K562 (cell line): Measurements from ENCODE around the gene EML5.

Source experiments
- ARID1B ChIP-seq: fragments of 450-650 bp; IDR thresholded peaks from 2 replicates; pipeline ENCODE4 v1.6.1; 2016; ENCODE audit warnings: antibody characterized with exemption, mild to moderate bottlenecking, inconsistent platforms
- BRD4 ChIP-seq: fragments of 200-600 bp; sonication (generic); IDR thresholded peaks from 2 replicates; pipeline ENCODE4 v1.6.1; 2017; ENCODE audit warnings: inconsistent platforms
- CHD4 ChIP-seq: fragments of 200-600 bp; sonication (generic); IDR thresholded peaks from 3 replicates; pipeline ENCODE4 v1.6.1; 2012; ENCODE audit warnings: low read depth, mild to moderate bottlenecking, mixed read lengths, low read length, inconsistent platforms; ENCODE audit not compliant: insufficient read depth, insufficient replicate concordance, poor library complexity, severe bottlenecking
- NCOA1 ChIP-seq: fragments of 450-650 bp; IDR thresholded peaks from 2 replicates; pipeline ENCODE4 v1.6.1; 2016; ENCODE audit warnings: low read depth
- POLR2G ChIP-seq: fragments of 200-400 bp; formaldehyde crosslinking; IDR thresholded peaks from 2 replicates; pipeline ENCODE4 v1.6.1; 2017; ENCODE audit warnings: low read depth, mild to moderate bottlenecking, antibody characterized with exemption, low read length, moderate library complexity
- TF ChIP-seq, protein P1 (sequence below): sonication (generic); formaldehyde crosslinking; IDR thresholded peaks from 2 replicates; pipeline ENCODE4 v1.8.0; 2023; ENCODE audit warnings: mild to moderate bottlenecking, missing genetic modification reagents
- TF ChIP-seq, protein P2 (sequence below): fragments of 450-650 bp; IDR thresholded peaks from 2 replicates; pipeline ENCODE4 v1.6.1; 2017; ENCODE audit warnings: mild to moderate bottlenecking, moderate library complexity
- TF ChIP-seq, protein P3 (sequence below), 3 experiments: IDR thresholded peaks in 2 of 3; conservative IDR thresholded peaks in 1 of 3; 2 replicates each; pipeline ENCODE4 v1.5.1; 2011 to 2012; ENCODE audit warnings: low read length in 3 of 3, mild to moderate bottlenecking in 3 of 3, control low read depth in 2 of 3, improper control_type of control experiment in 1 of 3, inconsistent platforms in 1 of 3, low read depth in 1 of 3, mixed read lengths in 1 of 3, moderate library complexity in 1 of 3; ENCODE audit not compliant: insufficient read depth in 2 of 3
- TF ChIP-seq, protein P4 (sequence below): fragments of 450-650 bp; IDR thresholded peaks from 2 replicates; pipeline ENCODE4 v1.6.1; 2018; ENCODE audit warnings: mild to moderate bottlenecking, low read depth; ENCODE audit not compliant: partially characterized antibody

DNA sequence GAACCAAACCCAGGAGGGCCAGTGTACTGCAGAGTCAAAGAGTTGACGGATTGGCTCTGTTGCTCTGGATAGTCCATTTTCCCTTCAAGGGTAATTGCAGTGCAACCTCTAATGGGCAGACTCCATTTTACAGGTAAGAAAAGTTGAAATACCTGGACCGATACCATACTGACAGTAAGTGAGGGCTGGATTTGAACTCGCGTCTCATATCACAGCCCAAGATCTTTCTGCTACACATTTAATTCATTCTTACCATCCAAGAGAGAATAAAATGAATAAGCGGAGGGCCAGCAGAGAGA lies 230.3 kb downstream of the EML5 start:
- TF ChIP-seq, protein P1, sequence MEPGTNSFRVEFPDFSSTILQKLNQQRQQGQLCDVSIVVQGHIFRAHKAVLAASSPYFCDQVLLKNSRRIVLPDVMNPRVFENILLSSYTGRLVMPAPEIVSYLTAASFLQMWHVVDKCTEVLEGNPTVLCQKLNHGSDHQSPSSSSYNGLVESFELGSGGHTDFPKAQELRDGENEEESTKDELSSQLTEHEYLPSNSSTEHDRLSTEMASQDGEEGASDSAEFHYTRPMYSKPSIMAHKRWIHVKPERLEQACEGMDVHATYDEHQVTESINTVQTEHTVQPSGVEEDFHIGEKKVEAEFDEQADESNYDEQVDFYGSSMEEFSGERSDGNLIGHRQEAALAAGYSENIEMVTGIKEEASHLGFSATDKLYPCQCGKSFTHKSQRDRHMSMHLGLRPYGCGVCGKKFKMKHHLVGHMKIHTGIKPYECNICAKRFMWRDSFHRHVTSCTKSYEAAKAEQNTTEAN (CRISPR knock-in tag): no peak
- TF ChIP-seq ARID1B: no peak
- TF ChIP-seq, protein P2, sequence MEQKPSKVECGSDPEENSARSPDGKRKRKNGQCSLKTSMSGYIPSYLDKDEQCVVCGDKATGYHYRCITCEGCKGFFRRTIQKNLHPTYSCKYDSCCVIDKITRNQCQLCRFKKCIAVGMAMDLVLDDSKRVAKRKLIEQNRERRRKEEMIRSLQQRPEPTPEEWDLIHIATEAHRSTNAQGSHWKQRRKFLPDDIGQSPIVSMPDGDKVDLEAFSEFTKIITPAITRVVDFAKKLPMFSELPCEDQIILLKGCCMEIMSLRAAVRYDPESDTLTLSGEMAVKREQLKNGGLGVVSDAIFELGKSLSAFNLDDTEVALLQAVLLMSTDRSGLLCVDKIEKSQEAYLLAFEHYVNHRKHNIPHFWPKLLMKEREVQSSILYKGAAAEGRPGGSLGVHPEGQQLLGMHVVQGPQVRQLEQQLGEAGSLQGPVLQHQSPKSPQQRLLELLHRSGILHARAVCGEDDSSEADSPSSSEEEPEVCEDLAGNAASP: no peak
- TF ChIP-seq CHD4: no peak
- TF ChIP-seq, protein P3, sequence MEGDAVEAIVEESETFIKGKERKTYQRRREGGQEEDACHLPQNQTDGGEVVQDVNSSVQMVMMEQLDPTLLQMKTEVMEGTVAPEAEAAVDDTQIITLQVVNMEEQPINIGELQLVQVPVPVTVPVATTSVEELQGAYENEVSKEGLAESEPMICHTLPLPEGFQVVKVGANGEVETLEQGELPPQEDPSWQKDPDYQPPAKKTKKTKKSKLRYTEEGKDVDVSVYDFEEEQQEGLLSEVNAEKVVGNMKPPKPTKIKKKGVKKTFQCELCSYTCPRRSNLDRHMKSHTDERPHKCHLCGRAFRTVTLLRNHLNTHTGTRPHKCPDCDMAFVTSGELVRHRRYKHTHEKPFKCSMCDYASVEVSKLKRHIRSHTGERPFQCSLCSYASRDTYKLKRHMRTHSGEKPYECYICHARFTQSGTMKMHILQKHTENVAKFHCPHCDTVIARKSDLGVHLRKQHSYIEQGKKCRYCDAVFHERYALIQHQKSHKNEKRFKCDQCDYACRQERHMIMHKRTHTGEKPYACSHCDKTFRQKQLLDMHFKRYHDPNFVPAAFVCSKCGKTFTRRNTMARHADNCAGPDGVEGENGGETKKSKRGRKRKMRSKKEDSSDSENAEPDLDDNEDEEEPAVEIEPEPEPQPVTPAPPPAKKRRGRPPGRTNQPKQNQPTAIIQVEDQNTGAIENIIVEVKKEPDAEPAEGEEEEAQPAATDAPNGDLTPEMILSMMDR (IDR thresholded peaks at IDR 0.05 in 2 of 3, conservative IDR thresholded peaks at IDR 0.05 in 1 of 3; ENCODE audit: insufficient read depth in 2 of 3, low read depth in 1 of 3, low read length in 3 of 3): no peak
- TF ChIP-seq, protein P4, sequence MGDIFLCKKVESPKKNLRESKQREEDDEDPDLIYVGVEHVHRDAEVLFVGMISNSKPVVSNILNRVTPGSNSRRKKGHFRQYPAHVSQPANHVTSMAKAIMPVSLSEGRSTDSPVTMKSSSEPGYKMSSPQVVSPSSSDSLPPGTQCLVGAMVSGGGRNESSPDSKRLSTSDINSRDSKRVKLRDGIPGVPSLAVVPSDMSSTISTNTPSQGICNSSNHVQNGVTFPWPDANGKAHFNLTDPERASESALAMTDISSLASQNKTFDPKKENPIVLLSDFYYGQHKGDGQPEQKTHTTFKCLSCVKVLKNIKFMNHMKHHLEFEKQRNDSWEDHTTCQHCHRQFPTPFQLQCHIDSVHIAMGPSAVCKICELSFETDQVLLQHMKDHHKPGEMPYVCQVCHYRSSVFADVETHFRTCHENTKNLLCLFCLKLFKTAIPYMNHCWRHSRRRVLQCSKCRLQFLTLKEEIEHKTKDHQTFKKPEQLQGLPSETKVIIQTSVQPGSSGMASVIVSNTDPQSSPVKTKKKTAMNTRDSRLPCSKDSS: no peak
- TF ChIP-seq NCOA1: no peak
- no peak for TF ChIP-seq BRD4
- TF ChIP-seq POLR2G: no peak
